HG02938 (cell line): ENCODE measurements around the gene CHRND.
"Not testable (repeated sequence)": the region's sequence is repeated elsewhere in the genome, so short reads cannot be mapped to it uniquely, and the experiment has no call there.

Experiments used
- ATAC-seq: cut with Tn5 transposase; IDR thresholded peaks from one replicate; pipeline ENCODE4 v1.9.1; 2021; ENCODE audit warnings: mild to moderate bottlenecking, moderate library complexity; ENCODE audit not compliant: unreplicated experiment

The CHRND gene

GRCh38 chr2:232570481-232570880, 44.5 kb downstream of the CHRND start:
- ATAC-seq = not testable (repeated sequence)

GRCh38 chr2:232571026-232571474, 45.1 kb downstream of the CHRND start:
- no peak for ATAC-seq

- no peak for ATAC-seq
These were observed 47.1 kb downstream of the CHRND start for GRCh38 chr2:232573042-232573441.

GRCh38 chr2:232573771-232574435, 47.9 kb downstream of the CHRND start:
- ATAC-seq = no peak

GRCh38 chr2:232574674-232575403, 48.9 kb downstream of the CHRND start:
- no peak for ATAC-seq

- ATAC-seq = no peak
These were observed 49.4 kb downstream of the CHRND start for GRCh38 chr2:232575404-232575746.

GRCh38 chr2:232576995-232577394, 51.0 kb downstream of the CHRND start:
- no peak for ATAC-seq

GRCh38 chr2:232577841-232578240, 51.9 kb downstream of the CHRND start:
- ATAC-seq = no peak

GRCh38 chr2:232578626-232579025, 52.7 kb downstream of the CHRND start:
- no peak for ATAC-seq

GRCh38 chr2:232580648-232580981, 54.7 kb downstream of the CHRND start:
- no peak for ATAC-seq

- no peak for ATAC-seq
These were observed 55.8 kb downstream of the CHRND start for GRCh38 chr2:232581725-232582124.

GRCh38 chr2:232584238-232584637, 58.3 kb downstream of the CHRND start:
- no peak for ATAC-seq
